B cell (primary cell): Measurements from ENCODE around the gene KMT2C. TPM values are rescaled to one million over a fixed set of nuclear protein-coding genes. Genes with fewer than 3 reads are reported as not detected.

ENCODE experiments used
- ATAC-seq: fragments of 200-7000 bp; cut with Tn5 transposase; one replicate; pipeline ENCODE4 v1.10.0; 2021; ENCODE audit warnings: low read depth, mild to moderate bottlenecking, moderate number of reproducible peaks, moderate library complexity
- CTCF ChIA-PET: fragments of 350-600 bp; sonication (Branson Sonifier 250); formaldehyde crosslinking; loops from one replicate; lab custom pipeline; 2021; ENCODE audit warnings: antibody characterized with exemption, inconsistent platforms; lab: Charles Lee
- POLR2A ChIA-PET: fragments of 350-600 bp; sonication (Branson Sonifier 250); formaldehyde crosslinking; loops from one replicate; lab custom pipeline; 2021; ENCODE audit warnings: antibody characterized with exemption; lab: Charles Lee
- DNase-seq: peaks from one replicate; pipeline ENCODE4 v3.0.0; 2013
- H2AFZ ChIP-seq: 2 replicates; pipeline ENCODE4 v1.6.1; 2012; ENCODE audit warnings: mild to moderate bottlenecking, low read depth, low read length; ENCODE audit not compliant: insufficient read depth, poor library complexity, severe bottlenecking
- H3K27ac ChIP-seq, 2 donors: 1 replicate in 1 of 2; 2 replicates in 1 of 2; pipeline ENCODE4 v1.5.1; 2012 to 2013; ENCODE audit warnings: low read length in 2 of 2, mild to moderate bottlenecking in 2 of 2, moderate library complexity in 1 of 2
- H3K27me3 ChIP-seq, 4 experiments: fragments of 200-600 bp in 1 of 4; sonication (generic) in 1 of 4; replicated peaks in 1 of 4; 1 replicate in 2 of 4; 2 replicates in 2 of 4; pipeline versions ENCODE4 v1.6.1 to v1.7.0; 2013 to 2016; ENCODE audit warnings: low read length in 3 of 4, mild to moderate bottlenecking in 2 of 4, mixed read lengths in 1 of 4, moderate library complexity in 1 of 4; ENCODE audit not compliant: insufficient read depth in 4 of 4, control insufficient read depth in 3 of 4; ENCODE audit errors: control extremely low read depth in 1 of 4
- H3K36me3 ChIP-seq, 2 experiments: replicated peaks in 1 of 2; 1 replicate in 1 of 2; 2 replicates in 1 of 2; pipeline versions ENCODE4 v1.6.1 to v1.7.1; 2013; ENCODE audit warnings: low read length in 1 of 2; ENCODE audit not compliant: insufficient read depth in 2 of 2, control insufficient read depth in 1 of 2; ENCODE audit errors: control extremely low read depth in 1 of 2, extremely low read depth in 1 of 2
- H3K4me1 ChIP-seq, 2 donors: fragments of 200-600 bp in 1 of 2; sonication (generic) in 1 of 2; 1 replicate in 1 of 2; 2 replicates in 1 of 2; pipeline versions ENCODE4 v1.5.1 to v1.6.1; 2013 to 2017; ENCODE audit warnings: low read length in 2 of 2; ENCODE audit not compliant: control insufficient read depth in 2 of 2, insufficient read depth in 2 of 2
- H3K4me2 ChIP-seq: replicated peaks from 2 replicates; pipeline ENCODE3; 2012; ENCODE audit warnings: mild to moderate bottlenecking, low read depth, low read length; ENCODE audit not compliant: poor library complexity, severe bottlenecking
- H3K4me3 ChIP-seq, 5 experiments: fragments of 200-600 bp in 1 of 5; sonication (generic) in 1 of 5; 1 replicate in 3 of 5; 2 replicates in 2 of 5; pipeline versions ENCODE4 v1.5.1 to v1.7.0; 2011 to 2016; ENCODE audit warnings: low read length in 4 of 5, mild to moderate bottlenecking in 4 of 5, low read depth in 2 of 5, control low read depth in 1 of 5, moderate library complexity in 1 of 5; ENCODE audit not compliant: insufficient read depth in 1 of 5; ENCODE audit errors: control extremely low read depth in 1 of 5, extremely low read depth in 1 of 5
- H3K79me2 ChIP-seq: fragments of 200-600 bp; sonication (generic); one replicate; pipeline ENCODE4 v1.6.0; 2016; ENCODE audit warnings: low read length; ENCODE audit not compliant: control insufficient read depth, insufficient read depth
- H3K9ac ChIP-seq: fragments of 200-600 bp; sonication (generic); 2 replicates; pipeline ENCODE4 v1.6.1; 2017; ENCODE audit warnings: mild to moderate bottlenecking, low read length, moderate library complexity
- H3K9me3 ChIP-seq, 3 donors: one replicate each; pipeline versions ENCODE4 v1.6.1 to v1.7.1; 2013; ENCODE audit warnings: low read length in 2 of 3; ENCODE audit not compliant: control insufficient read depth in 2 of 3, insufficient read depth in 1 of 3; ENCODE audit errors: control extremely low read depth in 1 of 3
- H4K20me1 ChIP-seq: 2 replicates; pipeline ENCODE4 v1.6.0; 2012; ENCODE audit warnings: mild to moderate bottlenecking, low read length; ENCODE audit not compliant: insufficient read depth, control insufficient read depth, poor library complexity, severe bottlenecking
- H3K27ac Mint-ChIP-seq: one replicate; pipeline ENCODE4 v1.8.0; 2021; ENCODE audit warnings: mixed read lengths
- H3K27me3 Mint-ChIP-seq: one replicate; pipeline ENCODE4 v1.8.0; 2021; ENCODE audit warnings: mixed read lengths
- H3K4me1 Mint-ChIP-seq: one replicate; pipeline ENCODE4 v1.8.0; 2021; ENCODE audit warnings: mixed read lengths
- H3K4me3 Mint-ChIP-seq: one replicate; pipeline ENCODE4 v1.8.0; 2021; ENCODE audit warnings: mixed read lengths
- H3K9me3 Mint-ChIP-seq: one replicate; pipeline ENCODE4 v1.8.0; 2022; ENCODE audit warnings: mixed read lengths; ENCODE audit not compliant: insufficient read depth
- EZH2 ChIP-seq: IDR thresholded peaks from 2 replicates; pipeline ENCODE4 v1.6.1; 2012; ENCODE audit warnings: borderline replicate concordance, low read depth, mild to moderate bottlenecking, moderate library complexity, low read length; ENCODE audit not compliant: insufficient read depth, poor library complexity, severe bottlenecking
- WGBS: methylation state at CpG from one replicate; pipeline ENCODE4 v1.1.5; 2013; ENCODE audit warnings: missing lambda C conversion rate; ENCODE audit not compliant: insufficient coverage; 5-methylcytosine and 5-hydroxymethylcytosine counted together
- intact Hi-C: fragments of 100-400 bp; cut with micrococcal nuclease; formaldehyde crosslinking; loops from one replicate; pipeline ENCODE4 v1.10.0; 2022
- polyA plus RNA-seq: library from polyadenylated mRNA; depleted of rRNA; stranded (reverse); fragments of >200 nt; gene quantifications from 2 replicates; pipeline ENCODE4 v1.2.3, GENCODE V29; 2012
- total RNA-seq, 2 donors: library from RNA; stranded (reverse); fragments of 120-200 nt in 1 of 2; gene quantifications; 1 replicate in 1 of 2; 2 replicates in 1 of 2; pipeline versions ENCODE4 v1.2.3 to v1.2.4, GENCODE V29; 2013 to 2022
- TF ChIP-seq, protein P1 (sequence below): fragments of 200-600 bp; IDR thresholded peaks from one replicate; pipeline ENCODE4 v1.8.0; 2022; ENCODE audit warnings: antibody characterized with exemption, mild to moderate bottlenecking

Gene KMT2C
- total and polyA plus RNA-seq, 2 donors (not counting 1 experiment from before 2014, with no cell fraction given), result 14.9 to 171 TPM

DNA sequence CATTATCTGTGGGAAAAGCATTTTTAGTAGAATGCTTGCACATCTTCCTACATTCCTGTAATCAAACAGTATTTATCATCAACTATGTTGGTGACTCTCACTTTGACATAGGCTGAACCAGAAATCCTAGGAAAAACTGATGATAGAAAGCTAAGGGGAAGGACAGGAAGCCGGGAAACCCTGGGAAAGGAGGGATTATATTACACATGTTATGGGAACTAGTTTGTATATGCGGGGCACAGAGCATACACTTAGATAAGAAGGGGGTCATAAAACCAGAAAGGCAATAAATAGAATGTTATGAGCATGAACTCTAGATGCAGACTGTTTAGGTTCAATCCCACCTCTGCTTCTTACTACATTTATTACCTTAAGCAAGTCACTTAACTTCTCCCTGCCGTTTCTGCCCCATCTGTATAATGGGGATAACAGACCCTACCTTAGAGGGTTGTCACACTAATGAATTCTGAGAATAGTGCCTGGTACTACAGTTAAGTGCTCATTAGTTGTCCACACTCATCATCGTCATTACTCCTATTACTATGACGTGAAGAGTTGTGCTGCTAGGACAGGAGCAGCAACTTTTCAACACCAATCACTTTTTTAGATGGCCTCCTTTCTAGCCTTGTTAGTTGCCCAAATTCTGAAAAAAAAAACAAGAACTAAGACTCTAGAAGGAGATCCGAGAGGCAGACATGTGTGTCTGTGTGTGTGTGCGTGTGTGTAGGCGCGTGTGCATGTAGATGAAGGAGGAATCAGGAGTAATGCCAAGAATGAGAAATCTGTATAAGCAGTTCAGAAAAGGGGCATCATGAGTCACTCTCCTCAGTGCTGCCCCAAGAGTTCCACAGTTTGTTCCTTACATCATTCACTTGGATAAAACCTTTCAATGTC, 52.2 kb downstream of the KMT2C start:
- Histone ChIP-seq H4K20me1 (peaks cover 59% of the 10 kb centered on the region), H3K36me3 (no peaks in the 10 kb centered on the region), H3K4me3 (no peak overlapping the region), H3K4me2 (no peak overlapping the region), H3K79me2 (peaks cover 76% of the 10 kb centered on the region), H3K27me3 (no peaks in the 10 kb centered on the region), H3K9ac (no peak overlapping the region), H2AFZ (no peak overlapping the region), H3K9me3 (peaks cover 0 to 9% (median 0%) of the 10 kb centered on the region in 3 donors), H3K27ac (no peak overlapping the region), H3K4me1 (peaks cover 0 to 6% of the 10 kb centered on the region in 2 donors)
- peaks cover 21% of the 10 kb centered on the region for H3K4me1 Mint-ChIP-seq
- DNase-seq, result no peak
- no peak for TF ChIP-seq EZH2
- TF ChIP-seq, protein P1, sequence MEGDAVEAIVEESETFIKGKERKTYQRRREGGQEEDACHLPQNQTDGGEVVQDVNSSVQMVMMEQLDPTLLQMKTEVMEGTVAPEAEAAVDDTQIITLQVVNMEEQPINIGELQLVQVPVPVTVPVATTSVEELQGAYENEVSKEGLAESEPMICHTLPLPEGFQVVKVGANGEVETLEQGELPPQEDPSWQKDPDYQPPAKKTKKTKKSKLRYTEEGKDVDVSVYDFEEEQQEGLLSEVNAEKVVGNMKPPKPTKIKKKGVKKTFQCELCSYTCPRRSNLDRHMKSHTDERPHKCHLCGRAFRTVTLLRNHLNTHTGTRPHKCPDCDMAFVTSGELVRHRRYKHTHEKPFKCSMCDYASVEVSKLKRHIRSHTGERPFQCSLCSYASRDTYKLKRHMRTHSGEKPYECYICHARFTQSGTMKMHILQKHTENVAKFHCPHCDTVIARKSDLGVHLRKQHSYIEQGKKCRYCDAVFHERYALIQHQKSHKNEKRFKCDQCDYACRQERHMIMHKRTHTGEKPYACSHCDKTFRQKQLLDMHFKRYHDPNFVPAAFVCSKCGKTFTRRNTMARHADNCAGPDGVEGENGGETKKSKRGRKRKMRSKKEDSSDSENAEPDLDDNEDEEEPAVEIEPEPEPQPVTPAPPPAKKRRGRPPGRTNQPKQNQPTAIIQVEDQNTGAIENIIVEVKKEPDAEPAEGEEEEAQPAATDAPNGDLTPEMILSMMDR, result no peak
- H3K4me3 Mint-ChIP-seq, result no peak overlapping the region
- ChIA-PET CTCF (interaction anchor here (0.6 kb wide), 1 partner anchor 7 kb away, joined by 3 read pairs; no protein-coding TSS in a partner anchor), POLR2A (interaction anchor here (0.5 kb wide), 1 partner anchor 129 kb away, joined by 3 read pairs; no protein-coding TSS in a partner anchor)
- WGBS, result 93% methylated on average over 5 of the region's 9 CpGs
- H3K27ac Mint-ChIP-seq, result no peak overlapping the region
- no peaks in the 10 kb centered on the region for H3K9me3 Mint-ChIP-seq
- ATAC-seq, result no peak
- H3K27me3 Mint-ChIP-seq, result no peaks in the 10 kb centered on the region
- intact Hi-C loops, result no loop called here

DNA sequence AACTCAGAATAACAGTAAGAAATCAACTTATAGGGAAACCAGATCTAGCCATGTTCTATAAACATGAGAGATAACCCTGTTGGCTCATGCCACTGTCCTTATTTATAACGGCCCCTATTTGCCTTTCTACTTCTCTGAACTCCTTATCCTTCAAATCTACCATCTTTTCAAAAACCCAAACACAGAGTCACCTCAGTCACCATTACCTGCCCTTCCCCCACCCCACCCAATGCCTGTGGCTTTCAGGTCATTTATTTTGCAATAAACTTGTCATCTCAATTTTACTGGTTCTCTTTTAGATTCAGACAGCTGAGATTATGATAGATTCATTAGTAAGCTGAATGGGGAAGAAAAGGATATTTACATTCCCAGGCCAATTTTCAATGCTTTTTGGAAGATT, 53.6 kb downstream of the KMT2C start:
- no peaks in the 10 kb centered on the region for H3K36me3 ChIP-seq
- Mint-ChIP-seq H3K4me1 (peaks cover 28% of the 10 kb centered on the region), H3K9me3 (peaks cover 2% of the 10 kb centered on the region), H3K27me3 (no peaks in the 10 kb centered on the region), H3K4me3 (no peak overlapping the region), H3K27ac (no peak overlapping the region)
- WGBS, result 57% methylated on average over 1 of the region's 1 CpG
- intact Hi-C loops, result no loop called here
- CTCF ChIA-PET, result no interaction called here
- peaks cover 75% of the 10 kb centered on the region for H3K79me2 ChIP-seq
- H3K4me1 ChIP-seq, result peaks cover 0 to 6% of the 10 kb centered on the region in 2 donors
- POLR2A ChIA-PET, result no interaction called here
- H3K27ac ChIP-seq, result no peak overlapping the region
- DNase-seq, result no peak
- H3K4me3 ChIP-seq, result no peak overlapping the region
- ATAC-seq, result no peak
- H3K27me3 ChIP-seq, result no peaks in the 10 kb centered on the region
- H3K4me2 ChIP-seq, result no peak overlapping the region
- peaks cover 0 to 10% (median 0%) of the 10 kb centered on the region in 3 donors for H3K9me3 ChIP-seq
- peaks cover 58% of the 10 kb centered on the region for H4K20me1 ChIP-seq
- H3K9ac ChIP-seq, result no peak overlapping the region
- no peak overlapping the region for H2AFZ ChIP-seq
- TF ChIP-seq EZH2, result no peak
- TF ChIP-seq, protein P1, result no peak
